H1 (cell line): ENCODE data around the gene TXN2. TPM values are rescaled to one million over a fixed set of nuclear protein-coding genes. Genes with fewer than 3 reads are reported as not detected.

Experiments
- CTCF ChIA-PET: fragments of 300-600 bp; sonication (Branson Sonifier 250); formaldehyde crosslinking; loops from one replicate; lab custom pipeline; 2021; ENCODE audit not compliant: partially characterized antibody; lab: Charles Lee
- POLR2A ChIA-PET: fragments of 300-600 bp; sonication (Branson Sonifier 250); formaldehyde crosslinking; loops from one replicate; lab custom pipeline; 2021; ENCODE audit warnings: inconsistent platforms; ENCODE audit not compliant: partially characterized antibody; lab: Charles Lee
- DNase-seq, 2 experiments: peaks; one replicate each; pipeline versions ENCODE4 v3.0.0 to v3.0.0-alpha.2; 2010 to 2022; ENCODE audit warnings: low spot score in 2 of 2, low read depth in 1 of 2, mixed read lengths in 1 of 2
- FAIRE-seq: peaks from 2 replicates; lab custom pipeline; 2011; peaks lifted over from hg19 to GRCh38; lab: Jason Lieb, UNC
- H2AFZ ChIP-seq: 2 replicates; pipeline ENCODE4 v1.8.1; 2012; ENCODE audit warnings: low read length, inconsistent platforms
- H2AK5ac ChIP-seq: 2 replicates; pipeline ENCODE4 v1.6.1; 2013; ENCODE audit warnings: low read depth, low read length
- H2BK120ac ChIP-seq: replicated peaks from 2 replicates; pipeline ENCODE3; 2013; ENCODE audit warnings: low read depth, low read length, inconsistent platforms
- H2BK12ac ChIP-seq: 2 replicates; pipeline ENCODE4 v1.6.1; 2013; ENCODE audit warnings: low read depth, low read length
- H2BK15ac ChIP-seq: 2 replicates; pipeline ENCODE4 v1.6.1; 2013; ENCODE audit warnings: low read length
- H2BK20ac ChIP-seq: 2 replicates; pipeline ENCODE4 v1.6.1; 2013; ENCODE audit warnings: low read length
- H2BK5ac ChIP-seq: 2 replicates; pipeline ENCODE4 v1.6.1; 2013; ENCODE audit warnings: low read depth, low read length
- H3K14ac ChIP-seq: 2 replicates; pipeline ENCODE4 v1.6.1; 2013; ENCODE audit warnings: inconsistent platforms; ENCODE audit not compliant: insufficient read length
- H3K18ac ChIP-seq: 2 replicates; pipeline ENCODE4 v1.6.1; 2013; ENCODE audit warnings: low read length; ENCODE audit errors: extremely low read depth
- H3K23ac ChIP-seq: 2 replicates; pipeline ENCODE4 v1.6.1; 2013; ENCODE audit warnings: inconsistent platforms; ENCODE audit not compliant: insufficient read length
- H3K23me2 ChIP-seq: 2 replicates; pipeline ENCODE4 v1.6.1; 2013; ENCODE audit warnings: low read depth, low read length
- H3K27ac ChIP-seq: 2 replicates; pipeline ENCODE4 v1.6.1; 2011; ENCODE audit warnings: low read depth, low read length, inconsistent platforms
- H3K27me3 ChIP-seq, 4 experiments: replicated peaks in 1 of 4; 1 replicate in 1 of 4; 2 replicates in 3 of 4; pipeline versions ENCODE4 v1.6.1 to v1.8.1; 2011 to 2013; ENCODE audit warnings: low read length in 3 of 4, mild to moderate bottlenecking in 3 of 4, inconsistent platforms in 2 of 4, mixed read lengths in 2 of 4, moderate library complexity in 1 of 4; ENCODE audit not compliant: control insufficient read depth in 3 of 4, insufficient read depth in 3 of 4; ENCODE audit errors: extremely low read depth in 1 of 4
- H3K36me3 ChIP-seq, 4 experiments: 2 replicates each; pipeline versions ENCODE4 v1.6.1 to v1.8.1; 2011 to 2013; ENCODE audit warnings: mild to moderate bottlenecking in 4 of 4, low read length in 3 of 4, moderate library complexity in 2 of 4, control low read depth in 1 of 4, inconsistent platforms in 1 of 4; ENCODE audit not compliant: insufficient read depth in 4 of 4, control insufficient read depth in 2 of 4
- H3K4ac ChIP-seq: replicated peaks from 2 replicates; pipeline ENCODE3; 2013; ENCODE audit warnings: low read length, low read depth, mixed read lengths, inconsistent platforms; ENCODE audit not compliant: insufficient read length
- H3K4me1 ChIP-seq, 4 experiments: replicated peaks in 1 of 4; 1 replicate in 1 of 4; 2 replicates in 3 of 4; pipeline versions ENCODE4 v1.6.1 to v1.8.1; 2011 to 2013; ENCODE audit warnings: low read length in 3 of 4, inconsistent platforms in 2 of 4, mixed read lengths in 1 of 4; ENCODE audit not compliant: insufficient read depth in 4 of 4, control insufficient read depth in 3 of 4
- H3K4me2 ChIP-seq, 2 experiments: 2 replicates each; pipeline versions ENCODE4 v1.6.1 to v1.8.1; 2011 to 2013; ENCODE audit warnings: low read depth in 2 of 2, low read length in 2 of 2, control low read depth in 1 of 2, inconsistent platforms in 1 of 2, mild to moderate bottlenecking in 1 of 2; ENCODE audit not compliant: insufficient read depth in 1 of 2
- H3K4me3 ChIP-seq, 4 experiments: fragments of 200-600, 300-600 bp in 1 of 4; sonication (generic), shearing (Covaris generic), sonication (Bioruptor Twin) in 1 of 4; 2 replicates each; pipeline versions ENCODE4 v1.5.1 to v1.8.1; 2011 to 2016; ENCODE audit warnings: low read length in 4 of 4, low read depth in 3 of 4, control low read depth in 2 of 4, inconsistent platforms in 2 of 4, mild to moderate bottlenecking in 2 of 4, mixed read lengths in 1 of 4, moderate library complexity in 1 of 4; ENCODE audit not compliant: insufficient read depth in 2 of 4; ENCODE audit errors: extremely low read depth in 1 of 4
- H3K56ac ChIP-seq: replicated peaks from 2 replicates; pipeline ENCODE3; 2013; ENCODE audit warnings: low read depth, mild to moderate bottlenecking, mixed read lengths, low read length, inconsistent platforms; ENCODE audit not compliant: insufficient read length
- H3K79me1 ChIP-seq: 2 replicates; pipeline ENCODE4 v1.6.1; 2013; ENCODE audit warnings: low read depth, low read length, control low read depth
- H3K79me2 ChIP-seq, 2 experiments: 2 replicates each; pipeline versions ENCODE4 v1.6.1 to v1.8.1; 2012 to 2013; ENCODE audit warnings: low read length in 2 of 2, mild to moderate bottlenecking in 2 of 2, inconsistent platforms in 1 of 2; ENCODE audit not compliant: insufficient read depth in 2 of 2, control insufficient read depth in 1 of 2
- H3K9ac ChIP-seq, 4 experiments: replicated peaks in 1 of 4; 1 replicate in 1 of 4; 2 replicates in 3 of 4; pipeline versions ENCODE4 v1.6.1 to v1.8.1; 2011 to 2013; ENCODE audit warnings: low read depth in 3 of 4, low read length in 3 of 4, control low read depth in 2 of 4, mild to moderate bottlenecking in 2 of 4, moderate library complexity in 2 of 4, inconsistent platforms in 1 of 4; ENCODE audit errors: extremely low read depth in 1 of 4
- H3K9me3 ChIP-seq, 2 experiments: 2 replicates each; pipeline versions ENCODE4 v1.6.1 to v1.8.1; 2012 to 2013; ENCODE audit warnings: mild to moderate bottlenecking in 2 of 2, moderate library complexity in 2 of 2, control low read depth in 1 of 2, inconsistent platforms in 1 of 2, low read depth in 1 of 2, low read length in 1 of 2, mixed read lengths in 1 of 2; ENCODE audit not compliant: insufficient read depth in 2 of 2
- H4K20me1 ChIP-seq, 2 experiments: replicated peaks in 1 of 2; 2 replicates each; pipeline versions ENCODE3 to v1.8.1; 2011 to 2013; ENCODE audit warnings: inconsistent platforms in 2 of 2, low read length in 2 of 2, mild to moderate bottlenecking in 1 of 2; ENCODE audit not compliant: insufficient read depth in 2 of 2, control insufficient read depth in 1 of 2
- H4K5ac ChIP-seq: 2 replicates; pipeline ENCODE4 v1.6.1; 2013; ENCODE audit warnings: low read length, low read depth, mixed read lengths, inconsistent platforms; ENCODE audit not compliant: insufficient read length
- H4K8ac ChIP-seq: 2 replicates; pipeline ENCODE4 v1.8.0; 2013; ENCODE audit warnings: mild to moderate bottlenecking, moderate library complexity, low read length, inconsistent platforms; ENCODE audit not compliant: insufficient read depth; ENCODE audit errors: extremely low read depth
- H4K91ac ChIP-seq: replicated peaks from 2 replicates; pipeline ENCODE3; 2013; ENCODE audit warnings: low read length, mixed read lengths, inconsistent platforms; ENCODE audit not compliant: insufficient read length
- CBX8 ChIP-seq: fragments of 300-800, 300-1000 bp; sonication (generic); IDR thresholded peaks from 2 replicates; pipeline ENCODE4 v1.7.1; 2016; ENCODE audit warnings: low read depth, low read length, borderline replicate concordance
- EGR1 ChIP-seq: IDR thresholded peaks from 2 replicates; pipeline ENCODE4 v1.6.1; 2011; ENCODE audit warnings: low read depth, low read length, borderline replicate concordance
- EZH2 ChIP-seq: fragments of 200-600 bp; sonication (generic); IDR thresholded peaks from 2 replicates; pipeline ENCODE4 v1.7.1; 2012; ENCODE audit warnings: low read depth, mild to moderate bottlenecking, moderate library complexity, low read length, inconsistent platforms; ENCODE audit not compliant: severe bottlenecking
- GABPA ChIP-seq: IDR thresholded peaks from 2 replicates; pipeline ENCODE4 v1.6.1; 2011; ENCODE audit warnings: mild to moderate bottlenecking, low read length, moderate library complexity, borderline replicate concordance; ENCODE audit not compliant: insufficient read depth
- KDM1A ChIP-seq: fragments of 200-600, 300-600 bp; sonication (generic); IDR thresholded peaks from 2 replicates; pipeline ENCODE4 v1.7.1; 2016; ENCODE audit warnings: mild to moderate bottlenecking, low read length, borderline replicate concordance
- NRF1 ChIP-seq: IDR thresholded peaks from 2 replicates; pipeline ENCODE4 v1.6.1; 2011; ENCODE audit warnings: mild to moderate bottlenecking, low read depth, low read length, improper control_type of control experiment
- RBBP5 ChIP-seq: IDR thresholded peaks from 2 replicates; pipeline ENCODE4 v1.7.1; 2012; ENCODE audit warnings: low read depth, mild to moderate bottlenecking, inconsistent platforms, low read length, moderate library complexity, borderline replicate concordance
- RFX5 ChIP-seq: IDR thresholded peaks from 2 replicates; pipeline ENCODE4 v1.6.1; 2011; ENCODE audit warnings: low read depth, low read length, improper control_type of control experiment, borderline replicate concordance
- SAP30 ChIP-seq: fragments of 300-600 bp; sonication (generic); IDR thresholded peaks from 2 replicates; pipeline ENCODE4 v1.7.1; 2012; ENCODE audit warnings: low read length, moderate library complexity, mild to moderate bottlenecking, inconsistent platforms; ENCODE audit not compliant: insufficient read depth, insufficient replicate concordance
- WGBS, 2 experiments: shearing (Covaris generic) in 1 of 2; methylation state at CpG; one replicate each; pipeline versions ENCODE4 v1.1.6 to v1.1.7; 2013 to 2015; ENCODE audit warnings: low lambda C conversion rate in 2 of 2, mixed read lengths in 2 of 2, inconsistent platforms in 1 of 2, low coverage in 1 of 2, missing lambda C conversion rate in 1 of 2; ENCODE audit not compliant: insufficient replicate concordance in 2 of 2, insufficient coverage in 1 of 2, insufficient read length in 1 of 2; ENCODE audit errors: extremely low coverage in 1 of 2, missing lambda C conversion rate in 1 of 2; 5-methylcytosine and 5-hydroxymethylcytosine counted together
- polyA plus RNA-seq, 7 experiments: library from polyadenylated mRNA; depleted of rRNA in 3 of 7; stranded (reverse) in 5 of 7; unstranded in 2 of 7; fragments of >200 nt in 5 of 7; fragments of 200-250 nt in 2 of 7; gene quantifications; 1 replicate in 5 of 7; 2 replicates in 1 of 7; 4 replicates in 1 of 7; pipeline versions ENCODE4 v1.2.1 to v1.2.3, GENCODE V29; 2011 to 2013; ENCODE audit warnings: missing spikeins in 2 of 7, mixed read lengths in 2 of 7
- total RNA-seq: library from RNA; stranded (reverse); fragmentation: NEBNext Ultra II Directional; extraction: Animal tissue kit (Norgen Biotek cat#: 25700); gene quantifications from 2 replicates; pipeline ENCODE4 v1.2.1, GENCODE V29; 2021

Gene TXN2
- total and polyA plus RNA-seq, 2 of the 8 experiments (the other 6 are each of a cell fraction or from before 2014, with no cell fraction given), result 47.5 to 116 TPM

- Histone ChIP-seq H2AK5ac (0 out of 2 replicates have a peak within 1 kb of the TSS, but pooled peaks have one; percentile 70), H4K5ac (peak within 1 kb of the TSS; percentile 8), H3K79me1 (no peaks in the 10 kb centered on the region), H3K4me2 (peak within 1 kb of the TSS; percentile 54 to 61), H3K4me1 (peaks cover 0 to 5% (median 0%) of the 10 kb centered on the region in 4 experiments; a peak in 1 of 7 replicates), H3K18ac (no peak within 1 kb of the TSS; the same call in 1 of the 2 replicates), H4K20me1 (peaks cover 0 to 10% of the 10 kb centered on the region in 2 experiments), H2BK20ac (no peak within 1 kb of the TSS), H3K23me2 (no peaks in the 10 kb centered on the region; the same call in 1 of the 2 replicates), H2AFZ (peak within 1 kb of the TSS; percentile 12), H3K4me3 (peak within 1 kb of the TSS in 3 of 4 experiments; percentile 33 to 58 (median 39); a peak in 6 of 8 replicates), H3K36me3 (peaks cover 7 to 21% (median 18%) of the 10 kb centered on the region in 4 experiments), H3K79me2 (peaks cover 0 to 2% of the 10 kb centered on the region in 2 experiments; a peak in 1 of 4 replicates), H3K9ac (peak within 1 kb of the TSS in 3 of 4 experiments; percentile 10 to 22 (median 11); a peak in 1 of 7 replicates), H3K9me3 (peaks cover 0 to 8% of the 10 kb centered on the region in 2 experiments; a peak in 2 of 4 replicates), H3K56ac (peak within 1 kb of the TSS; percentile 1), H3K14ac (no peak within 1 kb of the TSS), H2BK15ac (no peak within 1 kb of the TSS), H3K4ac (no peak within 1 kb of the TSS), H3K27ac (no peak within 1 kb of the TSS; the same call in 1 of the 2 replicates), H3K23ac (no peak within 1 kb of the TSS), H4K91ac (peak within 1 kb of the TSS; percentile 12), H2BK12ac (no peak within 1 kb of the TSS), H2BK5ac (no peak within 1 kb of the TSS), H3K27me3 (peaks cover 0 to 11% (median 6%) of the 10 kb centered on the region in 4 experiments; a peak in 4 of 7 replicates), H2BK120ac (no peak within 1 kb of the TSS), H4K8ac (peak within 1 kb of the TSS; percentile 69; the same call in 1 of the 2 replicates)
- FAIRE-seq, result no peak
- CTCF ChIA-PET, result interaction anchor here (1.1 to 2.3 kb wide), 3 partner anchors 21 to 221 kb away, joined by 4 to 6 read pairs (median 5); no protein-coding TSS in a partner anchor
- WGBS, 2 experiments, result 11% methylated on average over 60 of the region's 75 CpGs; no CpG with 5 or more reads in 1 of the 2 experiments
- DNase-seq, result peak; percentile 39 to 94
- POLR2A ChIA-PET, result interaction anchor here (1.1 to 8.8 kb wide), 12 partner anchors 8 to 195 kb away, joined by 3 to 92 read pairs (median 4); partner anchors contain the start of genes EIF3D and TXN2
- TF ChIP-seq EZH2 (no peak), EGR1 (0 out of 2 replicates have a peak, but pooled peaks have one; percentile 13), RBBP5 (no peak), NRF1 (peak; percentile 24; the same call in 1 of the 2 replicates), SAP30 (no peak), RFX5 (no peak), GABPA (no peak; the same call in 1 of the 2 replicates), CBX8 (no peak), KDM1A (no peak)
These were observed 25.4 kb upstream of the TXN2 start, which contains the start of gene FOXRED2 for GRCh38 chr22:36506637-36507517. Gene FOXRED2, minus strand, starts transcription at chr22:36507040. Its CDS starts 618 bp downstream, at chr22:36506422.
